Thoracic aorta (tissue), 2 donors: Measurements from ENCODE around the gene RTN1. TPM values are rescaled to one million over a fixed set of nuclear protein-coding genes. Genes with fewer than 3 reads are reported as not detected.

Experiments used
- ATAC-seq: fragments of 150-250 bp; one replicate; pipeline ENCODE4 v1.8.0; 2017; ENCODE audit warnings: low read depth; ENCODE audit not compliant: insufficient number of reproducible peaks, low FRiP score
- DNase-seq: peaks from one replicate; pipeline ENCODE4 v3.0.0-alpha.2; 2020; ENCODE audit warnings: low spot score
- H3K27ac ChIP-seq, 2 donors: fragments of 200-600 bp; sonication (generic); 1 replicate in 1 of 2; 2 replicates in 1 of 2; pipeline ENCODE4 v1.5.1; 2016; ENCODE audit warnings: mild to moderate bottlenecking in 2 of 2, moderate library complexity in 2 of 2
- H3K27me3 ChIP-seq: fragments of 200-600 bp; sonication (generic); replicated peaks from 2 replicates; pipeline ENCODE4 v1.6.0; 2016; ENCODE audit warnings: mild to moderate bottlenecking; ENCODE audit not compliant: insufficient read depth
- H3K36me3 ChIP-seq: fragments of 200-600 bp; sonication (generic); one replicate; pipeline ENCODE4 v1.5.1; 2016
- H3K4me1 ChIP-seq, 2 donors: fragments of 200-600 bp; sonication (generic); 1 replicate in 1 of 2; 2 replicates in 1 of 2; pipeline versions ENCODE4 v1.5.1 to v1.6.0; 2016; ENCODE audit warnings: low read depth in 2 of 2, mild to moderate bottlenecking in 1 of 2; ENCODE audit not compliant: control insufficient read depth in 1 of 2
- H3K4me3 ChIP-seq: fragments of 200-600 bp; sonication (generic); 2 replicates; pipeline ENCODE4 v1.5.1; 2016; ENCODE audit warnings: mild to moderate bottlenecking
- H3K9me3 ChIP-seq: fragments of 200-600 bp; sonication (generic); 2 replicates; pipeline ENCODE4 v1.5.1; 2016
- CTCF ChIP-seq: fragments of 200-600 bp; sonication (generic); IDR thresholded peaks from one replicate; pipeline ENCODE4 v1.5.1; 2019; ENCODE audit warnings: antibody characterized with exemption
- total RNA-seq, 2 donors: library from RNA; depleted of rRNA; stranded (reverse); fragments of >200 nt; gene quantifications; one replicate each; pipeline versions ENCODE4 v1.1.0 to v1.2.3, GENCODE V29; 2016

Gene RTN1
- total RNA-seq, 2 donors from 2014 or later = 66.5 to 129 TPM

GRCh38 chr14:59600211-59600945 lies 270.2 kb downstream of the RTN1 start:
- peaks cover 0 to 4% of the 10 kb centered on the region in 2 donors for H3K4me1 ChIP-seq
- no peak for DNase-seq
- H3K9me3 ChIP-seq = no peaks in the 10 kb centered on the region
- H3K36me3 ChIP-seq = peaks cover 8% of the 10 kb centered on the region
- H3K4me3 ChIP-seq = no peak overlapping the region
- H3K27ac ChIP-seq = no peak overlapping the region
- no peaks in the 10 kb centered on the region for H3K27me3 ChIP-seq
- TF ChIP-seq CTCF = no peak
- ATAC-seq = no peak

GRCh38 chr14:59595071-59595470 lies 275.5 kb downstream of the RTN1 start:
- TF ChIP-seq CTCF = no peak
- Histone ChIP-seq H3K27ac (no peak overlapping the region), H3K27me3 (no peaks in the 10 kb centered on the region), H3K4me1 (no peaks in the 10 kb centered on the region), H3K36me3 (peaks cover 6% of the 10 kb centered on the region), H3K4me3 (no peak overlapping the region), H3K9me3 (no peaks in the 10 kb centered on the region)
- no peak for ATAC-seq
- no peak for DNase-seq

- no peak overlapping the region for H3K4me3 ChIP-seq
These were observed 278.8 kb downstream of the RTN1 start for GRCh38 chr14:59591641-59592370.

GRCh38 chr14:59588101-59588500 lies 282.5 kb downstream of the RTN1 start:
- DNase-seq (no peak), ATAC-seq (no peak)
- Histone ChIP-seq H3K27ac (no peak overlapping the region), H3K4me1 (peaks cover 0 to 8% of the 10 kb centered on the region in 2 donors), H3K36me3 (no peaks in the 10 kb centered on the region), H3K4me3 (no peak overlapping the region), H3K27me3 (no peaks in the 10 kb centered on the region), H3K9me3 (no peaks in the 10 kb centered on the region)
- no peak for TF ChIP-seq CTCF

More at GRCh38 chr14:59591641-59592370, 278.8 kb downstream of the RTN1 start:
- no peak overlapping the region for H3K27ac ChIP-seq
- H3K27me3 ChIP-seq = no peaks in the 10 kb centered on the region
- no peaks in the 10 kb centered on the region for H3K4me1 ChIP-seq
- no peaks in the 10 kb centered on the region for H3K9me3 ChIP-seq
- peaks cover 6% of the 10 kb centered on the region for H3K36me3 ChIP-seq
- TF ChIP-seq CTCF = no peak
- DNase-seq = no peak
- ATAC-seq = no peak

GRCh38 chr14:59585891-59586554 lies 284.6 kb downstream of the RTN1 start:
- DNase-seq = no peak
- H3K4me3 ChIP-seq = peak overlapping the region; percentile 16
- TF ChIP-seq CTCF = no peak
- no peak for ATAC-seq
- H3K27me3 ChIP-seq = no peaks in the 10 kb centered on the region
- no peaks in the 10 kb centered on the region for H3K36me3 ChIP-seq
- H3K9me3 ChIP-seq = no peaks in the 10 kb centered on the region
- H3K4me1 ChIP-seq = peaks cover 0 to 8% of the 10 kb centered on the region in 2 donors
- no peak overlapping the region for H3K27ac ChIP-seq
